Measurements from ENCODE around the gene GLT8D1.

DNA sequence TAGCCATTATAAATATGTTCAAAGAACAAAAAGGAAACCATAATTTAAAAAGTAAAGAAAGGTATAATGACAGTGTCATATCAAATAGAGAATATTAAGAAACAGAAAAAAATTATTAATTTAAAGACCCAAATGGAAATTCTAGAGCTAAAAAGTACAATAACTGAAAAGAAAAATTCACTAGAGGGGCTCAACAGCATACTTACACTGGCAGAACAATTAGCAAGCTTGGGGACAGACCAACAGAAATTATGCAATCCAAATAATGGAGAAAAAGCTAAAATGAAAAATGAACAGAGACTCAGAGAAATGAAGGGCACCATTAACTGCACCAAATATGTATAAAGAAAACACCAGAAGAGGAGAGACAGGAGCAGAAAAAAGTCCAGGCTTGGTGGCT is 14.0 kb upstream of the GLT8D1 start:
- TF ChIP-seq GATA2 (IDR thresholded peaks at IDR 0.05; ENCODE audit: low read depth, low read length) = no peak
- TF ChIP-seq GATA3 (IDR thresholded peaks at IDR 0.05; ENCODE audit: low read depth, low read length) = no peak
